GM18951 (cell line): ENCODE results near the gene CAMSAP1.
"Not testable (repeated sequence)": the region's sequence is repeated elsewhere in the genome, so short reads cannot be mapped to it uniquely, and the experiment has no call there.

Experiments used
- POLR2A ChIP-seq: IDR thresholded peaks from 4 replicates; pipeline ENCODE4 v1.6.1; 2011; ENCODE audit warnings: mild to moderate bottlenecking; ENCODE audit not compliant: insufficient read length, insufficient read depth; ENCODE audit errors: extremely low read depth
- in situ Hi-C: fragments of 300-500 bp; cut with MboI; formaldehyde crosslinking; loops from one replicate; pipeline ENCODE4 v1.12.0; 2022; ENCODE audit warnings: low sequenced_read_pairs, mixed read lengths, inconsistent platforms; ENCODE audit not compliant: unreplicated experiment

The CAMSAP1 gene

DNA sequence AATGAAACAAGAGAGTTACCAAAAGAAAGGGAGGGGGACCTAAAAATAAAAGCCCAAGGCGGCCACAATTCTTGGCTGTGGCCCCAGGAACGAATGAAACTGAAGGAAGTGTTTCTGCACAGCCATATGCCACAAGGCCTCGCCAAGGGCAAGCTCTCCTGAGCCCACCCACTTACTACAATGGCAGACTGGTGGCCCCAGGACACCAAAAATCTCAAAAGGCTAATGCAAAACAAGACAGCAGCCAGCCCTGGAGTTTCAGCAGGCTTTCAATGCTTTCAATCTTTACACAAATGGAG, 4.0 kb downstream of the CAMSAP1 start:
- no peak for TF ChIP-seq POLR2A
- in situ Hi-C loops: no loop called here

DNA sequence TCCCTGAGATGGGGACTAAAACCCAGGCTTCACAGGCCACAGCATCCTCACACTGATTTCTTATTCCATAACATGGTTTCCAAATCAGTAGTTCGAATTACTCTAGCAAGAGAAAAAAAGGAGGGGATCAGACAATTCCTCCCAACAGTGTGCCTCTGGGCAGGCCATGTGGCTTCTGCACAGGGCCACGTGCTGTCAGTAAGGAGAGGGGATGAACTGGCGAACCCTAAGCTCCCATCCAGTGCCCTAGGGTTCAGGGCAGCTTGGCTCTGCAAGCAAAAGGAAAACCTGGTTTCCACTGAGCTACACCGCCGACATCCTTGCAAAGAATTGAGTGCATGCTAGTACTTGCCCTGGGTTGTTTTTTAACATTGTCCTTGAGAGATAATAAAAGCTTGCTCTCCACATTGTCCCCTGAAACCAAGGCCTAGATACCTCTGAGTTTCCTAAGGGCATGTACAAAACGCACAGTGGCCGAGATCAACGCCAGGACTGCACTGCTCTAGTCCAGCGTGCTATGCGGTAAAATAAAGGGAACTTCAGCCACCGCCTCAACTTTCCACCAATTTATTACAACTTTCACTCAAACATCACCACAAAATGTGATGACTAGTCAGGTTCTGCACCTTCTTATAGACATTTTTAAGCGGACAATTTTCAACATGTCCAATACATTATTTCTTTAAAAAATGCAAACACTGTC, 4.5 kb downstream of the CAMSAP1 start:
- in situ Hi-C loops: no loop called here
- TF ChIP-seq POLR2A: no peak

DNA sequence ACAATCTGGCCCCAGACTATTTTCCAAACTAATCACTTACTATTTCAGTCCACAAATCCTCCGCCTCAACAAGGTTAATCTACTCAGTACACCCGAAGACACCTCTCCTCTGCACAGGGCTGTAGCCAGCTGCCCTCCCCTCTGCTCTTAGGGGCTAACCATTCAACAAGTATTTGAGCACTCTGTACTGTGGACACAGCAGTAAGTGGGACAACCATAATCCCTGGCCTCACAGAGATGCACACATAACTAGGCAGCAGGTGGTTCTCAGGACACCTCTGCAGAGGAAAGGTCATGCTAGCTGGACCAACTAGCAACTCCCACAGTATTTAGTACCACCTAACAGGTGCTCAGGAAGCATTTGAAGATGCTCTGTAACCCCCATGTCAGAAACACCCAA, 5.5 kb downstream of the CAMSAP1 start:
- TF ChIP-seq POLR2A: no peak

DNA sequence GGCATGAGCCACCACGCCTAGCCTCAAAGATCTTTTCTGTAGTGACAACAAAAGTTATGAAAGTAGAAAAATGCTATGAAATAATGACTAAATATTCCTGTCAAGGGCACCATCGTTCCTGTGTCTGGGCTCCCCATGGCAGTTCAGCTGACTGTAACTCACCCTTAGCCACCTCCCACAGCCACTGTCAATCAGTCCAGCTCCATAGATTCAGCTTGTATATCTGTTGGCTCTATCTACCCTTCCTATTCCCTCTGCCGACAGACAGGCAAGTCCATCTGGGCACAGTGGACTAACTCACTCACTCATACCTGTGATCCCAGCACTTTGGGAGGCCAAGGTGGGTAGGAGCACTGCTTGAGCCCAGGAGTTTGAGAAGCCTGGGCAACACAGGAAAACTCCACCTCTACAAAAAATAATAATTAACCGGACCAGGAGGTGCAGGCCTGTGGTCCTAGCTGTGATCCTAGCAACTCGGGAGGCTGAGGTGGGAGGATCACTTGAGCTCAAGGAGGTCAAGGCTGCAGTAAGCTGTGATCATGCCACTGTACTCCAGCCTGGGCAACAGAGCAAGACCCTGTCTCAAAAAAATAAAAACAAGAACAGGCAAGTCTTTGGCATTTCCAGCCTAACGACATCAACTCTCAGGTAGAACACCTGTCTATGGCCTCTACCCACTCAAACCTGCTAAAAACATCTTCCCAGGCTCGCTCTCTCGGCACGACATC, 6.2 kb downstream of the CAMSAP1 start:
- in situ Hi-C loops: no loop called here
- TF ChIP-seq POLR2A: no peak

More for the DNA sequence above, 5.5 kb downstream of the CAMSAP1 start:
- in situ Hi-C loops: no loop called here

DNA sequence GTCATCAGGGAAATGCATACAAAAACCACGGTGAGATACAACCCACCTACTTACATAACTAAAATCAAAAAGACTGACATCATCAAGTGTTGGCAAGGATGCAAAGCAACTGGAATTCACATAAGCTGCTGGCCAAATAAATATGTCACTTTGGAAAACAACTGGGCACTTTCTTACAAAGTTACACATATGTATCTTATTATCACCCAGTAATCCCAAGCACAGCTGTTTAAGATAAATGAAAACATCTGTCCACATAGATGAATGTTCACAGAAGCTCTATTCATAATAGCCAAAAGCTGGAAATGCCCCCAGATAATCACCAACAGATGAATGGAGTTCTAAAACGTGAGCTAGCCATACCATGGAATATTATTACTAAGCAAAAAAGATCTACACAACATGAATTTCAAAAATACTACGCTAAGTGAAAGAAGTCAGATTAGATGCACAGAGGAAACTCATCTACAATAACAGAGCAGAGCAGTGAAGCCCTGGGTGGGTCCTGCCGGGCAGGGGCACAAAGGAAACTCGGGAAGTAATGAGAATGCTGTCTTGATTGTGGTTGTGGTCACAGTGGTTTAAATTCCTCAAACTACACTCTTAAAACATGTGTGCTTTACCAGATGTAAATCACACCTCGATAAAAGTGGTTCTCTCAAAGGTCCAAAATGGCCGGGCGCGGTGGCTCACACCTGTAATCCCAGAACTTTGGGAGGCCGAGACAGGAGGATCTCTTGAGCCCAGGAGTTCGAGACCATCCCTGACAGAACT, 8.5 kb downstream of the CAMSAP1 start:
- in situ Hi-C loops: no loop called here
- TF ChIP-seq POLR2A: no peak

DNA sequence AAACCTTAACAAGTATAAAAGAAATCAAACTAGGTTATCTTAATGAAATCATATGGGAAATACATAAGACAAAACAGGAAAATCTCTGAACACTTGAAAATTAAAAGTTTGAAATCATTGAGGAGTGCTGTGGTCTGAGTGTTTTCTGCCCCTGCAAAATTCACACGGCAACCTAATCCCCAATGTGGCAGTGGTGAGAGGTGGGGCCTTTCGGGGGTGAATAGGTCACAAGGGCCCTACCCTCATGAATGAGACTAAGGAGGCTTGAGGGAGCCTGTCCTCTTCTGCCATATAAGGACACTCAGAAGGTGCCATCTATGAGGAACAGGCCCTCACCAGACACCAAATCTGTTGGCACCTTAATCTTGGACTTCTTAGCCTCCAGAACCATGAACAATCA, 10.7 kb downstream of the CAMSAP1 start:
- TF ChIP-seq POLR2A: no peak
- in situ Hi-C loops: no loop called here

DNA sequence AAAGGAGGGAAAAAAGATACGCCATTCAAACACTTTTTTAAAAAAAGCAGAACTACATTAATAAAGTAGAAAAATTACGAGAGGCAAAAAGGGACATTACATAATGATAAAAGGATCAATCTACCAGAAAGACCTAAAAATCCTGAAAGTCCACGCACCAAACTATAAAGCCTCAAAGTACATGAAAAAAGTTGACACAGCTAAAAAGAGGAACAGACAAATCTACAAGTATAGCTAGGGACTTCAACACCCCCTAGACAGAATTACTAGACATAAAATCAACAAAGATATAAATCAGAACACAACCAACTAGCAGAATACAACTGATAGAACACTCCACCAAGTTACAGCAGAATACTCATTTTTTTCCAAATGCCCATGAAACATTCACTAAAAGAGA, 11.1 kb downstream of the CAMSAP1 start:
- in situ Hi-C loops: no loop called here
- no peak for TF ChIP-seq POLR2A

DNA sequence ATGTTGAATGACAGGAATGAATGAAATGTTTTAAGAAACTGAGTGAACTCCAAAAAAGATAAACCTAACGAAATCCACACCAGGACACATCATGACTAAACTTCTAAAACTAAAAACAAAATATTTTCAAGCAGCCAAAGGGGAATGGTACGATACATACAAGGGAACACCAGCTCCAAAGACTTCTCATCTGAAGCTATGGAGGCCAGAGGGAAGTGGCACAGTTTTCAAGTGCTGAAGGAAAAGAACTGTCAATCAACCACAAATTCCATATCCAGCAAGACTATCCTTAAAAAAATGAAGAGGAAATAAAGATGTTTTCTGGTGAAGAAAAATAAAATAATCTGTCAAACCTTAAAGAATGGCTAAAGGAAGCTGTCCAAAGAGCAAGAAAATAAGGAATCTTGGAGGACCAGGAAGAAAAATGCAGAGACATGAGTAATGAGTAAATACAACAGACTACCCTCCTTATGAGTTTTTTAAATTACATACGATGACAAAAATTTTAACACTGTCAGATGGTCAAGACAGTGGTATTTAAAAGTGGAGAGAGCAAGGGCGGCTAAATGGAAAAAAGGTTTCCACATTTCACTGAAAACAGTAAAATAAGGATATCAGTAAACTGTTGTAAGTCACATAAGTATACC, 12.0 kb downstream of the CAMSAP1 start:
- in situ Hi-C loops: no loop called here
- no peak for TF ChIP-seq POLR2A

DNA sequence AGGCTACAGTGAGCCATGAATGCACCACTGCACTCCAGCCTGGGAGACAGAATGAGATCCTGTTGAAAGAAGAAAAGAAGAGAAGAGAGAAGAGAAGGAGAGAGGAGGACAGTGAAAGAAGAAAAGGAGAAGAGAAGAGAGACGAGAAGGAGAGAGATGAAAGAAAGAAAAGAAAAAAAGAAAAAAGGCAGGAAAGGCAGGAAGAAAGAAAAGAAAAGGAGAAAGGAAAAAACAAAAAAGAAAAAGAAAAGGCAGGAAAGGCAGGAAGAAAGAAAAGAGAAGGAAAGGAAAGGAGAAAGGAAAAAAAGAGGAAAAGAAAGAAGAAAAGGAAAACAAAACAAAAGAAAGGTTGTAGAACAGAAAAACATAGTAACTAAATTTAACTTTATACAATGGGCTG, 14.2 kb downstream of the CAMSAP1 start:
- in situ Hi-C loops: no loop called here
- TF ChIP-seq POLR2A: no peak

DNA sequence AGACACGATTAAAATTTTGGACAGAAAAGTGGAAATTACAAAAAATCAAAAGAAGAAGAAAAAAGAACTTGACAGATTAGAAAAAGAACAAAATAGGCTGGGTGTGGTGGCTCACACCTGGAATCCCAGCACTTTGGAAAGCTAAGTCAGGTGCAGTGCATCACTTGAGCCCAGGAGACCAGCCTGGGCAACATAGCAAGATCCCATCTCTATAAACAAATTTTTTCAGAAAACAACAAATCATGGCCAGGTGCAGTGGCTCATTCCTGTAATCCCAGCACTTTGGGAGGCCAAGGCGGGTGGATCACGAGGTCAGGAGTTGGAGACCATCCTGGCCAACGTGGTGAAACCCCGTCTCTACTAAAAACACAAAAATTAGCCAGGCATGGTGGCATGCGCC, 15.0 kb downstream of the CAMSAP1 start:
- in situ Hi-C loops: not testable (repeated sequence)

DNA sequence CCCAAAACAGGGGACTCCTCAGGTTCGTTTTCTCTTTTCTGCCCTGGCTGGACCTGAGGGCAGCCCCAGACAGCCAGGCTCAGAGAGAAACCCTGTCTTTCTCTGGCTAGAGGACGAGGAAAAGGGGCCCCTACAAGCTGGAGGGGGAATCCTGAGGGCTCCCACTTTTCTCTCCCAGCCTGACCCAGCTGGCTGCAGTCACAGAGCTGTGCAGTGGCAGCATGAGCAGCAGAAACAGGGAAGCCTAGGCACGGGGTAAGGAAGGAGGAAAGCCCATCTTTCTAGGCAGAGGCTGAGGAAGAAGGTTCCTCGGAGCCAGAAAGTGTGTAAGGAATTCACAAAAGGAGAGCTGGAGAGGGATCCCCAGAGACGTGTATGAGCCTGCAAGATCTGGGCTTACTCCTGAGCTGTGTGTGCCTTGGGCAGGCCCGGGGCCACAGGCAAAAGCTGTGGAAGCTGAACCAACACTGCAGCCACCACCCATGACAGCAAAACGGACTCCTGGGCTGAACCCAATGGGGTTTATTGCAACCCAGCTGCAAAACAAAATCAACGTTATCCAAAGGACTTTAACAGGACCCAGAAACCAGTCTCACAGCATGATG, 16.2 kb downstream of the CAMSAP1 start:
- in situ Hi-C loops: no loop called here
- TF ChIP-seq POLR2A: no peak

DNA sequence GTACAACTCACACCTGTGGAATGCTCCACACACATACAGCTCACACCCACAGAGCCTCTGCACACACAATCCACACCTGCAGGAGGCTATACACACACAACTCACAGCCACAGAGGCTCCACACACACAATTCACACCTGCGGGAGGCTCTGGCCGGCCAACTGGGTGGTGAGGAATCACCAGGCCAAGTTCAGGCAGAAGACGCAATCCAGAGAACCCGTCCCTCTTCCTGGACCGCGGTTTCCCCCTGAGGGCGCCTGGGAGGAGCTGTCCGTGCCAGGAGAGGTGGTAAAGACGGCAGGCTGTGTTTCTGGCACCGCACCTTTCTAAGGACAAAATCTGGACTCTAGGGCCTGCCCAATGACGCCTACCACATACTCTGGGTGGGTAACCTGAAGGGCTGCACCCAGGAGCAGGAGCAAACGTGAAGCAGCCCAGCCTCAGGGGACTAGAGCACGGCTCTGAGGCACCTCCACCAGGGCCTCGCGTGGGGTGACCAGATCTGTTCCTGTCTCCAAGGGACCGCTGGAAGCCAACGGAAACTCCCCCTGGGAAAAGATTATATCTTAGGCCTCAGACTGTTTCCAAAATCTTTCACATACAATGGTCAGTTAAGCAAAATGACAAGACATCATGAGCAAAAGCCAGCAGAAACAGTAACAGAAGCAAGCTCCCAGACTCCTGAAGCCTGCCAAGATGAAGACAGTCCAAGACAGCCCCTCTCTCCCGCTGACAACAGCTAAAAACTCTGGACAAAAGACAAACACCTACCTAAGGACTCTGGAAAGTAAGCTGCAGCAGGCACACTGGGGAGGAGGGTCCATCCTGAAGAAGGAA, 16.9 kb downstream of the CAMSAP1 start:
- in situ Hi-C loops: no loop called here
- TF ChIP-seq POLR2A: no peak

DNA sequence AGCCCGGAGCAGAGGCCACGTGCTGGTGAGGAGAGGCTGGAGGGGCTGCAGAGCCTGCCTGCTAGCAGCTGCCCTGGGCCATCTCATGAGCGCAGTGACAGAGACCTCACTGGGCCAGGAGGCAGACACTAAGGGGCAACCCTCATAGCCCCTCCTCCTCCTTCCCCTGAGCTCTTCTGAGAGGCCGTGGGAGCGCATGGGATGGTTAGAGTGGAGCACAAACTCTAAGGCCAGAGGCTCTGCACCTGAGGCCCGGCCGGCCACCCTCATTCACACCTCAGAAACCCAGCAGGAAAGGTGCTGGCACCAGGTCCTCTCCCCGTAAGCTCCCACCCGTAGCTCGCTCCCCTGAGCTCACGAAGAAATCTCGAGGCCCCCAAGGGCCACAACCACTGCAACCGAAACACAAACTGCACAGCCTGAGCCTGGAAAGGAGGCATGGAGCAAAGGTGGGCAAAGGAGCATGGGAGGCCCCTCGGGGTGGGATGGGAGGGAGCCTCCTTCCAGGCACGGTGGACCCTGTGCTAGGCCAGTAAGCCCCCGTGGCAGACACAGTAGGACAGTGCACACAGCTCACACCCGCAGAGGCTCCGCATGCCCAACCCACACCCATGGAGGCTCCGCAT, 17.7 kb downstream of the CAMSAP1 start:
- in situ Hi-C loops: no loop called here
- TF ChIP-seq POLR2A: no peak
